ENCODE data around the gene CAPN11. TPM values are rescaled to one million over a fixed set of nuclear protein-coding genes. Genes with fewer than 3 reads are reported as not detected.

Gene CAPN11
- not detected in 2 replicates for total RNA-seq

GRCh38 chr6:44158770-44159228, at the start of gene CAPN11:
CAPN11 (plus strand) TSS chr6:44158820; CDS start chr6:44158849, 29 bp downstream.

GRCh38 chr6:44127186-44128019, 31.2 kb upstream of the CAPN11 start, which contains the start of the genes MRPL14 and TMEM63B:
MRPL14 (minus strand) TSS chr6:44127452; CDS start chr6:44116611, 10,841 bp downstream.
TMEM63B (plus strand) TSS chr6:44127554; CDS start chr6:44134585, 7,031 bp downstream.

GRCh38 chr6:44216677-44217331, 58.2 kb downstream of the CAPN11 start, which contains the start of gene MYMX:
MYMX (plus strand) TSS chr6:44216926; CDS start chr6:44217472, 546 bp downstream.

GRCh38 chr6:44223319-44224028, 64.9 kb downstream of the CAPN11 start, which contains the start of gene SLC29A1:
SLC29A1 (plus strand) TSS chr6:44223595; CDS start chr6:44227314, 3,719 bp downstream.

Other genes with a start within 250 kb of the CAPN11 start
- gene MRPL14, start 31.4 kb upstream of the CAPN11 start, total RNA-seq = 64.8 and 92.1 TPM in 2 replicates
- 35.8 and 54.9 TPM in 2 replicates for gene TMEM63B, start 31.3 kb upstream of the CAPN11 start, total RNA-seq
- gene MYMX, start 58.1 kb downstream of the CAPN11 start, total RNA-seq = not detected in 2 replicates
- 4.0 and 13.5 TPM in 2 replicates for gene SLC29A1, start 64.8 kb downstream of the CAPN11 start, total RNA-seq
- gene HSP90AB1, start 88.3 kb downstream of the CAPN11 start, total RNA-seq = 436 and 475 TPM in 2 replicates
- gene SLC35B2, start 98.7 kb downstream of the CAPN11 start, total RNA-seq = 82.9 and 97.6 TPM in 2 replicates
- gene NFKBIE, start 106.7 kb downstream of the CAPN11 start, total RNA-seq = 7.0 and 28.9 TPM in 2 replicates
- not detected in 2 replicates for gene TMEM151B, start 111.6 kb downstream of the CAPN11 start, total RNA-seq
- gene AARS2, start 154.5 kb downstream of the CAPN11 start, total RNA-seq = 11.3 TPM in 2 replicates
- not detected in 2 replicates for gene SPATS1, start 183.8 kb downstream of the CAPN11 start, total RNA-seq
- gene CDC5L, start 228.9 kb downstream of the CAPN11 start, total RNA-seq = 18.8 and 19.4 TPM in 2 replicates

Measured in tracheal epithelial cell (primary cell).